Renal cortex interstitium (tissue), 11 donors: Measurements from ENCODE around the gene TEPSIN. TPM values are rescaled to one million over a fixed set of nuclear protein-coding genes. Genes with fewer than 3 reads are reported as not detected.

Experiments used
- DNase-seq, 11 donors: peaks; one replicate each; pipeline ENCODE4 v3.0.0-alpha.2; 2013; ENCODE audit warnings: low read depth in 9 of 11, low spot score in 4 of 11; ENCODE audit errors: extremely low read depth in 1 of 11
- polyA plus RNA-seq, 3 donors: library from polyadenylated mRNA; unstranded; fragments of 120-200 nt; gene quantifications; one replicate each; pipeline ENCODE4 v1.2.1, GENCODE V29; 2013; ENCODE audit not compliant: insufficient read length in 3 of 3

The TEPSIN gene
- polyA plus RNA-seq, 3 donors, result 14.3 to 28.4 (median 21.5) TPM

GRCh38 chr17:81274471-81274855 is 35.6 kb upstream of the TEPSIN start:
- no peak for DNase-seq

- DNase-seq, result no peak
Measured at GRCh38 chr17:81273698-81274470, 35.0 kb upstream of the TEPSIN start.

DNA sequence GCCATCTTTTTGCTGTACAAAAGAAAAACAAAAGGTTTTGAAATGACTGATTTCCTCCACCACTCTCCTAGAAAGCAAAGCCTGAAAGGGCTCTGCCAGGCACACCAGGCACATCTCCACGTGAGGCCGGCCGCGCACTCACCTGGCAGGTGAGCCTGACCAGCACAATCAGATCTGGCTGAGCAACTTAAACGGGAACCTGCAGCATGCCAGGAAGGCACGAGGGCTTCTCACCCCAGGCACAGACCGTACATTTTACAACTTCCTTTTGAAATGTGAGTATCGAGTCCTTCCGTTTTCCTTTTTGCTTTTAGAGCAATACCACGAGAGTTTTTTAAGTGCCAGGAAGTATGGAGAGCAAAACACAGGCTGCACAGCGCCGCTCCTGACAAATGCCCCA is 33.8 kb upstream of the TEPSIN start:
- no peak for DNase-seq

DNA sequence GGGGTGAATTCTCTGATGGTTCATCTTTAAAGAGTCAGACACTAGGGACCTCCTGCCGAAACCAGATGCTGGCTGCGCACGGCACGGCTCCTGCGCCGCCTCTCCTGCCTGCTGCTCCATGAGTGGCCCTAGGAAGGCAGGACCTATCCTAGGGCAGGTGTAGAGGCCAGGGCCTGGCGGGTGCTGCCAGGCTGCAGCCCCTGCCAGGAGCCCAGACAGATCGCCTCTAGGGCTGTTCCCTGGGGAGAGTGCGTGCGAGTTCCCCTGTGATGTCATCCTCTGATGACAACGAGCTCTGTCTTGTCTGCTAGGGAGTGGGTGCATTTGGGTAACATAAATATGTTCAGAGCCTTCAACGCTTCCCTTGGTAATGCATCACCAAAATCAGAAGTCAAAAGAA is 32.4 kb upstream of the TEPSIN start:
- no peak for DNase-seq

DNA sequence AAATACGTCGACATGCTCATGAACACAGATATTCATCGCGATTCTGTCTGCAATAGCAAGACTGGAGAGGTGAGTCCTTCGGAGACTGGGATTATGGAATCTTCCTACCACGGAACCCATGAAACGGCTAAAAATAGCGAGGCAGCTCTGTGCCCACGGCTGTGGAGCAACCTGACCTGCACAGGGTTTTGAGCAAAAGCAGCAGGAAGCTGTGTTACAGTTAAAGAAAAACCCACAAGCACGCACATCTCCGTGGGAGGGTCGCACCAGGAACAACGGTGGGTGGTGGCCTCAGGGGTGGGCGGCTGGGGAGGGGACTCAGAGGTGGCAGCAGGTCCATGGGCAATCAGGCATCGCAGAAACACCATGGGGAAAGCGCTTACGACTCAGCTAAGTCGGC is 31.4 kb upstream of the TEPSIN start:
- no peak for DNase-seq

GRCh38 chr17:81267390-81268067 is 28.7 kb upstream of the TEPSIN start:
- DNase-seq, result no peak

DNA sequence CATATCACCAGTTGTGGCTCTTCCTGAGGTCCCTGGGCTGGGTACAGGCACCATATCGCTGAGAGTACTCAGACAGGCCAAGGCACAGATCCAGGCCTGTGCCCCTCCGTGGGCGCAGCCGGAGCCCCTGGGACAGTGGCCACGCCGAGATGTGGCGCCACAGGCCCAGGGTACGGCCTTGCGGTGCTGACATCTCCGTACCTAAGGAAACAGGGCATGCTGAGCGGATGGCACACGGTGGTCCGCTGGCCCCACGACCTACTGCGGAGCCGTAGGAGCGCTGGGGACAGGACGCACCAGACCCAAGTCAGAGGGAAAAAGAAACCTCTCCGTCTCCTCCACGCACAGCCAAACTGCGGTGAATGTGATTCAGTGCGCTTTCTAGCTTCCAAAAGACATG is 26.7 kb upstream of the TEPSIN start:
- DNase-seq, result no peak

DNA sequence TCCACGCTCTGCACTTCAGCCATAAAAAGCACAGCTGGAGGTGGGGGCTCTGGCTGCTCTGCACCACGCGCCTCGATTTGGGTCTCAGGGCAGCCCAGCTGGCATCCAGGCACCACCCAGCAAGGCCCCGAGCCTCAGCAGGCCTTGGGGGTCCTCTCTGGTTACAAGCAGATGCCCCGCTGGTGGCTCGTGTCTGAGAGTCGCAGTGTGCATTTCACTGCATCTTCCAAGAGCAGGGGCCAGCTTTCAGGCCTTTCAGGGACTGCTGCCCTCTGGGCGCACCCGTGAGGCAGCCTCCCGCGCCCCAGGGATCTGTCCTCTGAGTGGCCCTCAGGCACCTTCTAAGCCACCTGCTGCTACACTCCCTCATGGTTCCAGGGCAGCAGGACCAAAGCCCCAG is 25.8 kb upstream of the TEPSIN start:
- DNase-seq, result no peak

DNA sequence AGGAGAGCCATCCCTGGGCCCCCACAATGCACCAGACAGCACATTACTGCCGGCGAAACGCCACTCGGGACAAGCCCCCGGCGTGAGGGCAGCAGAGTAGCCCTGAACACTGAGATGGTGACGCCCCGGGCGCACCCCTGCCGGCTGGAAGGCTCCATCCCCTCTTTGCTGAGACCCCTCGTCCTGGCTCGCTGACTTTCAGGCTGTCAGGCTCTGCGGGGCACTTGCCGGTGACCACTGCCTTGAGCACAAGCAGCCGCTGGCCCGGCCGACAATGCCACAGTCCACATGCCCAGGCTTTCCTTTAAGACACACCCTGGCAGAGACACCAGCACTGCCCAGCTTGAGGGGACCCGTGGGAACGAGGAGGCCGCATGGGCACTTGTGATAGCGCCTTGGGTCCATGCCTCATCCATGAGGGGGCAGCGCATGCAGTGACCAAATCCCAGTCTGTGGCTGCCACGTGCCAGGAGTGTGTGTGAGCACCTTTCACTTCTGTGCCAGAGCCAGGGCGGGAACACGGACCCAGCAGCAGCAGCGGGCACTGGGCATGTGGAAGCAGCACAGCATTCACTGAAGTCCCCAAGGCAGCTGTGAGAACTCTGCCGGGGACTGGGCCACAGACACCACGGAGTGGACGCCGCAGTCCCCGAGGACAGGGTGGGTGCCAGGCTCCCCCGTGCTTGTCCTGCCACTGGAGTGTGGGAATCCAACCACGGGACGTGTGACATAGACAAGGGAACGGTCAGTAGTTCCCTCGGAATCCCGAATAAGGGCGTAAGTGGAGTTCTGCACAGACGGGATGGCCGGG is 24.7 kb upstream of the TEPSIN start:
- DNase-seq, result no peak

GRCh38 chr17:81261582-81262336 is 22.9 kb upstream of the TEPSIN start:
- no peak for DNase-seq

DNA sequence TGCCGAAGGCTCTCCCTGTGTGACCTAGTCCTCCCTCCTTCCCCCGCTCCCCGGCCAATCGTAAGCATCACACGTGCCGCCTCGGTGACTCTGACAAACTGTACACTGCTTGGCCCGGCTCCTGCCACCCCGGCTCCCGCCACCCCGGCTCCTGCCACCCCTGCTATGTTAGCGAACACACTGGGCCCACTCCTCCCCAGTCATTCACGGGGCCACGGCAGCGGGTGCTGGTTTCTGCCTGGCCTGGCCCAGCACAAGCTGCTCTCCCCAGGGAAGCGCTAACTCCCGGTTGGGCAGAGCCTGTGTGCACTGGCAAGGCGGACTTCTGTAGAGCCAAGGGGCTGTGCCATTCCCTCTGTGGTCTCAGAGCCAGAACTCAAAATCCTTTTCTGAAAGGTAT is 22.2 kb upstream of the TEPSIN start:
- DNase-seq, result no peak

GRCh38 chr17:81260641-81261040 is 21.8 kb upstream of the TEPSIN start:
- DNase-seq, result no peak

DNA sequence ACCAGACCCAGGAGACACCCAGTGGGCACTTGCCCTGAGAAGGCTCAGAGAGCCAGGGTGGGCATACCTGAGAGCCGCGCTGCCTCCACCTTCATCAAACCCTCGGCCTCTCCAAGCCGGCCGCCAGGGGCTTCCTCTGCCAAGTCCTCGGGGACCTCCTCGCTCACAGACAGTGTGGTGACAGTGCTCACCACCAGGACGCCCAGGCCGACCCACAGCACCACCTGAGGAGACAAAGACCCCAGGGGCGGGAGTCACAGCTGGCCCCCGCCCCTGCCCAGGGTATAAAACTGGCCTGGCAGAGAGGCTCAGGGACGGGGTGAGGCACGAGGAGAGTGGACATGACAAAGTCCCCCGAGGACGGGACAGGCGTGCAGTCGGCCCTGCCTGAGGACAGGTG is 21.3 kb upstream of the TEPSIN start:
- DNase-seq, result no peak

DNA sequence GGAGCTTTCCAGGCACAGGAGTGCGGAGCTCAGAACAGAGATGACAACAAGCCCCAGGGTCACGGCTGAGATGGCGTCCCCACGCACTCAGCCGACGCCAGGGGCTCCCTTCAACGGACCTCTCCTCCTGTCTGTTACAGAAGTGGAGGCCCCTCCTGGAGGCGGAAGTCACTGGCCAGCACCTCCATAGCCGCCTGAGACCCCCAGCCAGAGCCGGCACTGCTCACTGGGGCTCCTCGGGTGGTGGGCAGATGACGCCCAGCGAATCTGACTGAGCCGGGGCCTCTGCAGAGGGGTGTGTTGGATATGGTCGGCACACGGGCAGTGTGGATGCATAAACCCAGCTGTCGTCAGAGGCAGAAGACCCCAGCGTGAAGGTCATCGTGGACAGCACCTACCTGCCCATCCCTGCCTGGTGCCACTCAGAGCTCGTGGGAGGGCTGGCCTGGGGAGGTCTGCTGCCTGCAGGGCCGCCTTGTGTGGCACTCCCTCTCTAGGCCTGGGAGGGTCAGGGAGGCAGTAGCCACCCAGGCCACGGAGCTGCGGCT is 20.3 kb upstream of the TEPSIN start:
- no peak for DNase-seq

DNA sequence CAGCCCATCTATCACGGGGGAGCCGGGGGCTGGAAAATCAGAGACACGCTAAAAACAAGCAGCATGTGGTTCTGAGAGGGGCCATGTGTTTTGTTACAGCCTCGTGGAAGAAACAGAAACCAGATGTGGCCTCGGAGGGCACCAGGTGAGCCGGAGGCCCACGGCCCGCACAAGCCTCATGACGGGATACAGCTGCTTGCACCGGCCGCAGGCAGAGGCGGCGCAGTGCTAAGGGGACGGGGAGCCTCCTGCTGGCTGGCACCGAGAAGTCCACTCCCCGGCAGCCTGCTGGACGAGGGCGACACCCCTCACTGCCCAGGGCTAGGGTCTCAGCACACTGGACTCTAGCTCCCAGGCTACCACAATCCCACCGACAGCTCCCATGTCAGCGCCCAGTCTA is 19.4 kb upstream of the TEPSIN start:
- peak in 3 of 11 donors; percentile 41 to 51 (median 51) for DNase-seq

- no peak for DNase-seq
Measured at GRCh38 chr17:81257533-81257932, 18.7 kb upstream of the TEPSIN start.

GRCh38 chr17:81256616-81257015 is 17.8 kb upstream of the TEPSIN start:
- no peak for DNase-seq

DNA sequence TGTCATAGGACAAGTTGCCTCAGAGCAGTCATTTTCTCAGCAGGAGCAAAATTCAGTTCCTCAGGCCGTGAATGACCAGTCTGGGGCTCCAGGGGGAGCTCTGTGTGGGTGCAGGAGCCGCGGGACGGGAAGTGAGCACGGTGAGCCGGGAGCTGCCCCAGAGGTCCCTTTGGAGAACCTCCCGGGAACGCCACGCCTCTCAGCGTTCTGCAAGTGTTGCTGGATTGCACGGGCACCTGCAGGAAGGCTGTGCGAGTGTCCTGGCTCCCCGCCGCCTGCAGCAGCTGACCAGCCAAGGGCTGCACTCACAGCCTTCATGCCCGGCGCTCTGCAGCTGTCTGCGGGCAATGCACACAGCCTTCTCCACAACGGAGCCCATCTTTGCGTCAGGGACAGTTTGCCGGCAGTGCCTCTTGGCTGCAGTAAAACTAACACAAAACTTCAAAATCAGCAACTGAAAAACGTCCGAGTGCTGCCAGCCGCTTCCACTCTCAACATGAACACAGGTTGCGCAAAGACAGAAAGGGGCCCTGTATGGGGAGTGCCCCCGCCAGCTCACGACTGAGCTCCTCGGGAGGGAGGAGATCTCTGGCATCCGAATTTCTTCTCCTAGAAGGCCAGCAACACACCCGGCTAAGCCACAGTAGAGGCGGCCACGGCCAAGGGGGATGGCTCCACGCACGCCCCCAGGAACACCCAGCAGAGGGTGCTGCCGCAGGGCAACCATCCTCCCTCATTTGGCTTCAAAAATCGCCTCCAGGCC is 16.3 kb upstream of the TEPSIN start:
- DNase-seq, result peak in 6 of 11 donors; percentile 53 to 73 (median 54)
